ENCODE data around the gene DIDO1. TPM values are rescaled to one million over a fixed set of nuclear protein-coding genes. Genes with fewer than 3 reads are reported as not detected.

Gene DIDO1
- total RNA-seq, 4 donors from 2014 or later, result 72.5 to 143 (median 105) TPM

- Histone ChIP-seq H3K4me1 (peaks cover 0 to 2% (median 0%) of the 10 kb centered on the region in 4 donors), H3K9me3 (no peaks in the 10 kb centered on the region), H3K27ac (no peak overlapping the region), H3K36me3 (peaks cover 0 to 85% (median 0%) of the 10 kb centered on the region in 3 donors), H3K4me3 (no peak overlapping the region), H3K27me3 (no peaks in the 10 kb centered on the region)
- DNase-seq, result no peak
- no peak for TF ChIP-seq POLR2A (IDR thresholded peaks at IDR 0.05)
- no peak for TF ChIP-seq CTCF (IDR thresholded peaks at IDR 0.05)
Measured at GRCh38 chr20:62905536-62906117, 20.7 kb downstream of the DIDO1 start.

GRCh38 chr20:62902926-62903615 is 23.2 kb downstream of the DIDO1 start:
- no peaks in the 10 kb centered on the region for H3K9me3 ChIP-seq
- no peak overlapping the region for H3K27ac ChIP-seq
- H3K4me3 ChIP-seq, result no peak overlapping the region
- TF ChIP-seq POLR2A (IDR thresholded peaks at IDR 0.05) (no peak), CTCF (IDR thresholded peaks at IDR 0.05) (no peak)
- DNase-seq, result no peak
- no peaks in the 10 kb centered on the region for H3K27me3 ChIP-seq
- H3K4me1 ChIP-seq, result peaks cover 4 to 27% (median 12%) of the 10 kb centered on the region in 4 donors
- H3K36me3 ChIP-seq, result peaks cover 0 to 59% (median 0%) of the 10 kb centered on the region in 3 donors

- Histone ChIP-seq H3K4me1 (peaks cover 4 to 28% (median 12%) of the 10 kb centered on the region in 4 donors), H3K36me3 (peaks cover 0 to 48% (median 0%) of the 10 kb centered on the region in 3 donors), H3K4me3 (no peak overlapping the region), H3K27me3 (no peaks in the 10 kb centered on the region), H3K9me3 (no peaks in the 10 kb centered on the region), H3K27ac (no peak overlapping the region)
- no peak for DNase-seq
- TF ChIP-seq POLR2A (IDR thresholded peaks at IDR 0.05) (no peak), CTCF (IDR thresholded peaks at IDR 0.05) (no peak)
Measured at GRCh38 chr20:62901891-62902290, 24.4 kb downstream of the DIDO1 start.

GRCh38 chr20:62900692-62901584 is 25.4 kb downstream of the DIDO1 start:
- DNase-seq, result no peak
- Histone ChIP-seq H3K4me3 (no peak overlapping the region), H3K36me3 (peaks cover 0 to 48% (median 0%) of the 10 kb centered on the region in 3 donors), H3K27me3 (no peaks in the 10 kb centered on the region), H3K9me3 (no peaks in the 10 kb centered on the region), H3K4me1 (peaks cover 4 to 28% (median 12%) of the 10 kb centered on the region in 4 donors), H3K27ac (peak overlapping the region; percentile 5 to 38 (median 18))
- TF ChIP-seq POLR2A (IDR thresholded peaks at IDR 0.05) (no peak), CTCF (IDR thresholded peaks at IDR 0.05) (peak in 4 of 6 experiments; percentile 6 to 50 (median 42))

GRCh38 chr20:62900052-62900691 is 26.1 kb downstream of the DIDO1 start:
- H3K4me3 ChIP-seq, result no peak overlapping the region
- no peaks in the 10 kb centered on the region for H3K9me3 ChIP-seq
- TF ChIP-seq CTCF (IDR thresholded peaks at IDR 0.05) (peak; percentile 88 to 94 (median 92)), POLR2A (IDR thresholded peaks at IDR 0.05) (peak in 1 of 2 donors; percentile 30)
- H3K4me1 ChIP-seq, result peaks cover 4 to 28% (median 12%) of the 10 kb centered on the region in 4 donors
- peaks cover 0 to 48% (median 0%) of the 10 kb centered on the region in 3 donors for H3K36me3 ChIP-seq
- H3K27me3 ChIP-seq, result no peaks in the 10 kb centered on the region
- H3K27ac ChIP-seq, result peak overlapping the region; percentile 5 to 38 (median 18)
- peak; percentile 74 to 89 (median 82) for DNase-seq

Measured in Peyer's patch (tissue), 4 donors.